Uterus (tissue), 4 donors: Measurements from ENCODE around the gene ROGDI. TPM values are rescaled to one million over a fixed set of nuclear protein-coding genes. Genes with fewer than 3 reads are reported as not detected.

Experiments
- DNase-seq, 2 donors: peaks; one replicate each; pipeline ENCODE4 v3.0.0-alpha.2; 2019 to 2020
- H3K27ac ChIP-seq, 2 donors: fragments of 200-600 bp; sonication (generic); 1 replicate in 1 of 2; 2 replicates in 1 of 2; pipeline ENCODE4 v1.5.1; 2016 to 2018
- H3K27me3 ChIP-seq, 2 donors: fragments of 200-600 bp; sonication (generic); one replicate each; pipeline ENCODE4 v1.5.1; 2018 to 2019; ENCODE audit warnings: control low read depth in 1 of 2
- H3K36me3 ChIP-seq, 2 donors: fragments of 200-600 bp; sonication (generic); one replicate each; pipeline ENCODE4 v1.5.1; 2019; ENCODE audit warnings: control low read depth in 1 of 2
- H3K4me1 ChIP-seq, 2 donors: fragments of 200-600 bp; sonication (generic); one replicate each; pipeline ENCODE4 v1.5.1; 2018 to 2019; ENCODE audit warnings: control low read depth in 1 of 2
- H3K4me3 ChIP-seq, 2 donors: fragments of 200-600 bp; sonication (generic); 1 replicate in 1 of 2; 2 replicates in 1 of 2; pipeline ENCODE4 v1.5.1; 2018 to 2019; ENCODE audit warnings: mild to moderate bottlenecking in 1 of 2
- H3K9me3 ChIP-seq, 2 donors: fragments of 200-600 bp; sonication (generic); one replicate each; pipeline ENCODE4 v1.5.1; 2019; ENCODE audit warnings: control low read depth in 1 of 2
- CTCF ChIP-seq, 4 experiments: fragments of 200-600 bp in 2 of 4; fragments of 450-650 bp in 2 of 4; sonication (generic) in 2 of 4; IDR thresholded peaks; one replicate each; pipeline ENCODE4 v1.5.1; 2016 to 2019; ENCODE audit warnings: antibody characterized with exemption in 4 of 4, mild to moderate bottlenecking in 2 of 4, moderate library complexity in 1 of 4
- POLR2A ChIP-seq, 2 donors: fragments of 450-650 bp; IDR thresholded peaks; one replicate each; pipeline ENCODE4 v1.6.1; 2016; ENCODE audit warnings: antibody characterized with exemption in 2 of 2, mild to moderate bottlenecking in 1 of 2, moderate library complexity in 1 of 2
- intact Hi-C: fragments of 100-400 bp; cut with DNase I; formaldehyde crosslinking; loops from one replicate; pipeline ENCODE4 v1.15.1; 2023; ENCODE audit warnings: low total_unique reads
- total RNA-seq, 4 donors: library from RNA; depleted of rRNA in 3 of 4; stranded (reverse); fragments of >200 nt in 3 of 4; gene quantifications; one replicate each; pipeline versions ENCODE4 v1.1.0 to v1.2.4, GENCODE V29; 2014 to 2023
- donor health status: DM: yes; HTN: yes; CAD: no.

The ROGDI gene
- total RNA-seq, 4 donors from 2014 or later: 7.9 to 70.6 (median 21.5) TPM

- no peaks in the 10 kb centered on the region for H3K36me3 ChIP-seq
- DNase-seq: no peak
- TF ChIP-seq CTCF (IDR thresholded peaks at IDR 0.05) (no peak), POLR2A (IDR thresholded peaks at IDR 0.05) (no peak)
Measured at GRCh38 chr16:4833584-4833983, 31.2 kb upstream of the ROGDI start.

GRCh38 chr16:4832698-4833343, 30.4 kb upstream of the ROGDI start:
- H3K27ac ChIP-seq: no peak overlapping the region
- H3K36me3 ChIP-seq: no peaks in the 10 kb centered on the region
- no peak for DNase-seq
- intact Hi-C loops: no loop called here
- peaks cover 0 to 3% of the 10 kb centered on the region in 2 donors for H3K4me1 ChIP-seq
- TF ChIP-seq POLR2A (IDR thresholded peaks at IDR 0.05) (no peak), CTCF (IDR thresholded peaks at IDR 0.05) (no peak)
- no peaks in the 10 kb centered on the region for H3K27me3 ChIP-seq
- no peaks in the 10 kb centered on the region for H3K9me3 ChIP-seq
- H3K4me3 ChIP-seq: no peak overlapping the region

More at GRCh38 chr16:4833584-4833983, 31.2 kb upstream of the ROGDI start:
- Histone ChIP-seq H3K4me1 (peaks cover 0 to 3% of the 10 kb centered on the region in 2 donors), H3K9me3 (no peaks in the 10 kb centered on the region), H3K4me3 (no peak overlapping the region), H3K27ac (no peak overlapping the region), H3K27me3 (no peaks in the 10 kb centered on the region)
- intact Hi-C loops: no loop called here

GRCh38 chr16:4831616-4832015, 29.2 kb upstream of the ROGDI start:
- DNase-seq: no peak
- Histone ChIP-seq H3K9me3 (no peaks in the 10 kb centered on the region), H3K4me1 (peaks cover 0 to 3% of the 10 kb centered on the region in 2 donors), H3K27ac (no peak overlapping the region), H3K27me3 (no peaks in the 10 kb centered on the region), H3K4me3 (no peak overlapping the region), H3K36me3 (no peaks in the 10 kb centered on the region)
- intact Hi-C loops: no loop called here
- no peak for TF ChIP-seq POLR2A (IDR thresholded peaks at IDR 0.05)
- no peak for TF ChIP-seq CTCF (IDR thresholded peaks at IDR 0.05)

GRCh38 chr16:4830408-4830807, 28.0 kb upstream of the ROGDI start:
- no peak for DNase-seq
- H3K36me3 ChIP-seq: no peaks in the 10 kb centered on the region
- H3K27me3 ChIP-seq: no peaks in the 10 kb centered on the region
- H3K4me3 ChIP-seq: no peak overlapping the region
- H3K4me1 ChIP-seq: peaks cover 0 to 3% of the 10 kb centered on the region in 2 donors
- no peak overlapping the region for H3K27ac ChIP-seq
- no peaks in the 10 kb centered on the region for H3K9me3 ChIP-seq
- TF ChIP-seq POLR2A (IDR thresholded peaks at IDR 0.05) (no peak), CTCF (IDR thresholded peaks at IDR 0.05) (no peak)
- intact Hi-C loops: no loop called here

- Histone ChIP-seq H3K9me3 (no peaks in the 10 kb centered on the region), H3K27me3 (no peaks in the 10 kb centered on the region), H3K4me1 (no peaks in the 10 kb centered on the region), H3K36me3 (no peaks in the 10 kb centered on the region), H3K4me3 (no peak overlapping the region), H3K27ac (no peak overlapping the region)
- TF ChIP-seq CTCF (IDR thresholded peaks at IDR 0.05) (no peak), POLR2A (IDR thresholded peaks at IDR 0.05) (no peak)
- intact Hi-C loops: no loop called here
- DNase-seq: no peak
Measured at GRCh38 chr16:4828567-4829321, 26.3 kb upstream of the ROGDI start.
